Epithelial cell of proximal tubule (primary cell): ENCODE data around the gene ITGB2. TPM values are rescaled to one million over a fixed set of nuclear protein-coding genes. Genes with fewer than 3 reads are reported as not detected.

Experiments
- DNase-seq: peaks from one replicate; pipeline ENCODE4 v3.0.0-alpha.2; 2011; ENCODE audit warnings: low read depth
- H3K4me3 ChIP-seq: 2 replicates; pipeline ENCODE4 v1.5.1; 2011; ENCODE audit warnings: low read depth, mild to moderate bottlenecking, low read length
- CTCF ChIP-seq: conservative IDR thresholded peaks from 2 replicates; pipeline ENCODE4 v1.5.1; 2012; ENCODE audit warnings: low read depth, mild to moderate bottlenecking, low read length
- total RNA-seq: library from RNA; depleted of rRNA; stranded (reverse); fragments of >200 nt; gene quantifications from 2 replicates; pipeline ENCODE4 v1.2.3, GENCODE V29; 2015

Gene ITGB2
- total RNA-seq, 1 donor from 2014 or later: 3.0 TPM

- TF ChIP-seq CTCF: no peak
- no peak overlapping the region for H3K4me3 ChIP-seq
- no peak for DNase-seq
Observed at GRCh38 chr21:44901391-44902074, 19.2 kb downstream of the ITGB2 start.

- no peak overlapping the region for H3K4me3 ChIP-seq
- DNase-seq: no peak
Observed at GRCh38 chr21:44900559-44901251, 20.0 kb downstream of the ITGB2 start.

DNA sequence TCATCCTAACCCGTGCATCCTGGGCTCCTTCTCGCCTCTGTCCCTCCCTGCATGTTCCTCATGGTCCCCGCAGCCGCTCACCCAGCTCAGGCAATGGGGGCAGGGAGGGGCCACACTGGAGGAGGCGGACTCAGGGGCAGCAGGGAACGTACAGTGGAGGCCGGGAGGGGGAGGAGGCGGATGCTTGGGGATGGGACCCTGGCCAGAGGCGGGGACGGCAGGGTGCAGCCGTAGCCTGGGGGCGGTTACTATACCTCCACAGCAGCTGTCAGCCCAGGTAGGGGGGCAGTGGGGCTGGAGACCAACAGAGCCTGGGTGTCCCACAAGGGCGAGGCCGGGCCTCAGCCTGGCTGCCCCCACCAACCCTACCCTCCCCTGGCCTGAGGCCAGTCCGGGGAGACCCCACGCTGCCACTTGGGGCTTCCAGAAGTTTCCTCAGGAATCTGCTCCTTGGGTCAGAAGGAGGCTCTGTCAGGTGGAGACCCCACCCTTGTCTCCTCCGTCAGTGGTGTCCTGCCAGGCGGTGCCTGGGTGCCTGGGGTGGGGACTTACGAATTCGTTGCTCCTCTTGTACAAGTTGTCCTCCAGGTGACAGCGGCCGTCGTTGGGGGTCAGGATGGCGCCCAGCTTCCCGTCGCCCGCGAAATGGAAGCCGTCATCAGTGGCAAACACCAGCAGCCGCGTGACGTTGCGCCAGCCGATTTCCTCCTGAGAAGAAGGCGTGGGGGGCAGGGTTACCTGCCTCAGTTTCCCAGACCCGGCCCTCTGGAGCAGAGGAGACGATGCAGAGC is 20.7 kb downstream of the ITGB2 start:
- no peak for TF ChIP-seq CTCF
- H3K4me3 ChIP-seq: no peak overlapping the region
- no peak for DNase-seq

More at GRCh38 chr21:44900559-44901251, 20.0 kb downstream of the ITGB2 start:
- TF ChIP-seq CTCF: no peak

DNA sequence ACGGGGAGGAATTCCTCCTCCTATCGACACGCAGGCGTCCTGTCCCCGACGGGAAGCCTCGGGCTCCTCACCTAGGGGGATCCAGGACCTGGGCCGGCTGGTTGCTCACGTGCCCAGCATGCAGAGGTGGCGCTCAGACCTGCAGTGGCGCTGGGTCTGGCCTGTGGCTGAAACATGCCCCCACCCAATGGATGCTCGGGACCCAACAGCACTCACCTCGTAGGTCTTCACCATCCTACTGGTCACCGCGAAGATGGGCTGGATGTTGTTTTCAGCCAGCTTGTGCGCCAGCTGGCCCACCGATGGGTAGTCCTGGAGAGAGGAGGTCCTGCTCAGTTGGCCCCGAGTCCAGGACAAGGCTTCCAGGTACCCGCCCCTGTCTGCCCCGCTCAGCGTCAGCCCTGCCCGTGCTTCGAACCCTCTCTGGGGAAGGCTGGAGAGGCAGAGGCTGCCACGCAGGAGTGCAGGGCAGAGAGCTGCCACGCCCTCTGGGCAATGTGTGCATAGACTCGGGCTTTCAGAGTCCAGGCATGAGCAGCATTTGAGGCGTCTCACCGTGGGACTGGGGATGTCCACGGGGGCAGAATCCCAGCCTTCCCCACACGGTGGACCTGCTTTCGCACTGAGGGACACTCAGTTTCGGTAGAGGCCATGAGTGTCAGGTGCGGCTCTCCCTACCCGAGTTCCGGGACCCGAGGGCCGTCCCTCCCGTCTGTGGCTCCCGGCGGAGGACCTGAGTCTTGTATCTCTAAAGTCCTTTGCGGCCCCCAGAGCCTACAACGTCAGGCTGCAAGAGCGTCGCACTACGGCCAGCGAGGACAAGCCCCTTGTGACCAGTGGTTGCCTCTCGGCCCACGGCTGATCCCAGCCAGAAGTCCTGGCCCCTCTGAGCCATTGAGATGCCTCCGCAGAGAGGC is 21.6 kb downstream of the ITGB2 start:
- no peak for TF ChIP-seq CTCF
- no peak overlapping the region for H3K4me3 ChIP-seq
- no peak for DNase-seq

DNA sequence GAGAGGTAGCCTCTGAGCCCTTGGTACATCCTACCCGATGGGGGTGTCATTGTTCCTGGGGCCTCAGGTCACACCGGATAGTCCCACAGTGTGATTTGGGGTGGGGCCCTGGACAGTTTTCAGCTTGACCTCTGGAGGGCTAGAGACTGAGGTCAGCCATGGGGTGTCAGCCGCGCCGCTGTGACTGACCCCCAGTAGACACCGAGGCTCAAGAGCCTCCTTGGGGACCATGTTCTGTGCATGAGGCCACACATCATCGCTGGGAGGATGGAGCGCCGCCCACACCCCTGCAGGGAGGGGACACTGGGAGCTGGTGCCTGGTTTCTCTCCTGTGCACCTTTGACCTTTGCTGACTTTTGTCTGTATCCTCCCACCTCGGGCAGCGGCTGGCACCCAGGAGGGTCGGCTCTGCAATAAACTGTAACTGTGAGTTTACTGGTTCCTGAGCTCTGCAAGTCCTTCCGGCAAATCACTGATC is 22.6 kb downstream of the ITGB2 start:
- no peak overlapping the region for H3K4me3 ChIP-seq
- TF ChIP-seq CTCF: no peak
- DNase-seq: no peak

DNA sequence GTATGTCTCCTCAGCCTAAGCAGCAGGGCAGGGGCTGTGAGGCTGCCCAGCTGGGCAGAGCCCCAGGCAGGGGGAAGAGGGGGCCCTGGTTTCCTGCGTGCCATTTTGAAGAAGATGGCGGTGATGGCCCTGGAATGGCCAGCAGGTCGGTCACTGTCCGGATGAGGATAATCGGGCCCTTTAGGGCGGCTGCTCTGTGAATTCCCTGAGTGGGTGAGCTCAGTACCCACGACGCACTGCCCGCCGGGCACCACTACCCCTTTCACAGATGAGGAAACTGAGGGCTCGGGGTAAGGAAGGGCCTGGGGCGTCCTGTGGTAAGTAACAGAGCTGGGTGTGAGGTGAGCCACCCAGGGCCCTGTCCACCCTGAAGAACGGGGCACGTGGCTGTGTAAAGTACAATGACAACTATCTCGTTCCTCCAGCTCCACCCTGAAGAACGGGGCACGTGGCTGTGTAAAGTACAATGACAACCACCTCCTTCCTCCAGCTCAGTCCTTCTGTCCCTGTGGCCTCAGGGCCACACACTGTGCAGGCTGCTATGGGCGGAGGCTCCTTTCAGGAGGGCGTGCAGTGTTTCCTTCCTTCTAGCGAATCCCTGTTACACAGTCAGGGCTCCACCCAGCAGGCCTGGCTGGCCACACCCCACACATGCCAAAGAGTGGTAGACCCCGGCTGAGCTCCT is 23.2 kb downstream of the ITGB2 start:
- no peak overlapping the region for H3K4me3 ChIP-seq
- TF ChIP-seq CTCF: no peak
- DNase-seq: no peak
